Muscle layer of colon (tissue), 2 donors: ENCODE results near the gene ADCY10.
A peak's percentile ranks its signal among the peaks of the same experiment; 100 is the strongest.
"Not testable (repeated sequence)": the region's sequence is repeated elsewhere in the genome, so short reads cannot be mapped to it uniquely, and the experiment has no call there.

Source experiments
- H3K27ac ChIP-seq: one replicate; pipeline ENCODE4 v1.7.0; 2013; ENCODE audit warnings: low read depth, mild to moderate bottlenecking, low read length, moderate library complexity
- H3K27me3 ChIP-seq, 2 donors: one replicate each; pipeline ENCODE4 v1.7.0; 2013; ENCODE audit warnings: low read length in 2 of 2, mild to moderate bottlenecking in 2 of 2; ENCODE audit not compliant: insufficient read depth in 2 of 2, control insufficient read depth in 1 of 2
- H3K36me3 ChIP-seq: one replicate; pipeline ENCODE4 v1.7.0; 2013; ENCODE audit warnings: mild to moderate bottlenecking, low read length; ENCODE audit not compliant: insufficient read depth
- H3K4me1 ChIP-seq: one replicate; pipeline ENCODE4 v1.7.0; 2013; ENCODE audit warnings: mild to moderate bottlenecking, low read length; ENCODE audit not compliant: insufficient read depth
- H3K4me3 ChIP-seq, 2 donors: one replicate each; pipeline ENCODE4 v1.7.0; 2013; ENCODE audit warnings: low read length in 2 of 2, low read depth in 1 of 2, mild to moderate bottlenecking in 1 of 2, moderate library complexity in 1 of 2
- H3K9ac ChIP-seq: one replicate; pipeline ENCODE4 v1.7.0; 2013; ENCODE audit warnings: low read length
- H3K9me3 ChIP-seq: one replicate; pipeline ENCODE4 v1.7.0; 2013; ENCODE audit warnings: mild to moderate bottlenecking, low read length
- donor health status: abdominal sarcoma.
- donor health status: Adenocarcinoma of cecum.

Gene ADCY10

GRCh38 chr1:167936930-167937708 is 23.2 kb upstream of the ADCY10 start, which contains the start of gene MPC2:
MPC2 (minus strand) TSS chr1:167937072; CDS start chr1:167935841, 1,231 bp downstream.
- H3K27ac ChIP-seq, result peak within 1 kb of the TSS; percentile 98
- H3K4me3 ChIP-seq, result peak within 1 kb of the TSS; percentile 90 to 92
- H3K9ac ChIP-seq, result peak within 1 kb of the TSS; percentile 93
- H3K36me3 ChIP-seq, result no peaks in the 10 kb centered on the region
- no peaks in the 10 kb centered on the region for H3K27me3 ChIP-seq
- H3K4me1 ChIP-seq, result peaks cover 32% of the 10 kb centered on the region
- H3K9me3 ChIP-seq, result no peaks in the 10 kb centered on the region

GRCh38 chr1:167936068-167936929 is 22.4 kb upstream of the ADCY10 start, which contains the start of gene DCAF6:
DCAF6 (plus strand) TSS chr1:167936683; CDS start chr1:167936912, 229 bp downstream.
- peak within 1 kb of the TSS; percentile 98 for H3K27ac ChIP-seq
- H3K9me3 ChIP-seq, result no peaks in the 10 kb centered on the region
- no peaks in the 10 kb centered on the region for H3K27me3 ChIP-seq
- H3K36me3 ChIP-seq, result no peaks in the 10 kb centered on the region
- peak within 1 kb of the TSS; percentile 90 to 92 for H3K4me3 ChIP-seq
- peak within 1 kb of the TSS; percentile 93 for H3K9ac ChIP-seq
- peaks cover 26% of the 10 kb centered on the region for H3K4me1 ChIP-seq

GRCh38 chr1:167935216-167936067 is 21.5 kb upstream of the ADCY10 start:
- Histone ChIP-seq H3K27ac (peak overlapping the region; percentile 98), H3K27me3 (no peaks in the 10 kb centered on the region), H3K9ac (peak overlapping the region; percentile 91), H3K9me3 (no peaks in the 10 kb centered on the region), H3K4me3 (peak overlapping the region; percentile 73 to 90), H3K4me1 (peaks cover 20% of the 10 kb centered on the region), H3K36me3 (no peaks in the 10 kb centered on the region)

- peaks cover 23% of the 10 kb centered on the region for H3K4me1 ChIP-seq
- H3K9ac ChIP-seq, result peak overlapping the region; percentile 91
- H3K27ac ChIP-seq, result peak overlapping the region; percentile 98
- no peaks in the 10 kb centered on the region for H3K27me3 ChIP-seq
- H3K4me3 ChIP-seq, result peak overlapping the region; percentile 73 to 90
- no peaks in the 10 kb centered on the region for H3K36me3 ChIP-seq
- no peaks in the 10 kb centered on the region for H3K9me3 ChIP-seq
Observed at GRCh38 chr1:167934426-167935215, 20.7 kb upstream of the ADCY10 start.

GRCh38 chr1:167933788-167934187 is 19.9 kb upstream of the ADCY10 start:
- H3K4me3 ChIP-seq, result no peak overlapping the region
- no peak overlapping the region for H3K9ac ChIP-seq
- H3K27ac ChIP-seq, result no peak overlapping the region
- peaks cover 24% of the 10 kb centered on the region for H3K4me1 ChIP-seq
- H3K36me3 ChIP-seq, result no peaks in the 10 kb centered on the region
- H3K9me3 ChIP-seq, result no peaks in the 10 kb centered on the region
- H3K27me3 ChIP-seq, result no peaks in the 10 kb centered on the region

DNA sequence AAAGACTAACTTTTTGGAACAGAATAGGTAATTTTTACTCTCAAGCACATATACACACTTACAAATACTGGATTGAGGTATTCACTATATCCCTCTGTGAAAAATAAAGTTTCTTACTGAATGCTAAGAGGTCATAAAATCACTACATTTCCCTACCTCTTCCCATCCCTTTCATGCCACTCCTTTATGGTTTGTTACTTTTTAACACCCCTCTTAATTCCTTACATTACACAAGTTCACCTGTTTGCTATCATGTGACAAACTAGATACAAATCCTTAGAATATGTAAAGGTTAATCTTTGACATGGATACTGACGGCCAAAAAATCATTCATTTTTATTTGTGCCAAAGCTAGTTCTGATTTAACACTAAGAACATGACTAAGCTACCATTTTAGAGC is 15.8 kb upstream of the ADCY10 start:
- H3K27ac ChIP-seq, result no peak overlapping the region
- no peaks in the 10 kb centered on the region for H3K27me3 ChIP-seq
- H3K36me3 ChIP-seq, result no peaks in the 10 kb centered on the region
- peaks cover 14% of the 10 kb centered on the region for H3K4me1 ChIP-seq
- no peak overlapping the region for H3K9ac ChIP-seq
- H3K9me3 ChIP-seq, result no peaks in the 10 kb centered on the region
- no peak overlapping the region for H3K4me3 ChIP-seq

GRCh38 chr1:167928919-167929318 is 15.0 kb upstream of the ADCY10 start:
- not testable (repeated sequence) for H3K9me3 ChIP-seq, H3K27ac ChIP-seq, H3K4me1 ChIP-seq

DNA sequence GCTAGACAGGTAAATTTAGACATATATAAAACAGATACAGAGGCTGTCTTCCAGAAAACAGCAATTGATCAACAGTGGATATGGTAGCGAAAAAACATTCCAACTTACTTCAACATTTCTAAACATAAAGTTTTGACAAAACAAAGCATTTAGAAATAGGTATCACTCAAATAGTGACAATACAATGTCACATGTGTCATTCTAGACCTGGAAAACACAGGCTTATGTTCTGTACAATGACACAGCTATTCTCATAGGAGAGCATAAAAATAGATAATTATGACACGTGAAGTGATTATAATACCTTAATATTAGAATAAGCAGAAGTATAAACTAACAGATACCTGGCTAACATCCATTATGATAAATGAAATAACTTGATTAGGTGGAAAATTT is 14.5 kb upstream of the ADCY10 start:
- no peak overlapping the region for H3K9ac ChIP-seq
- no peaks in the 10 kb centered on the region for H3K9me3 ChIP-seq
- no peaks in the 10 kb centered on the region for H3K27me3 ChIP-seq
- no peaks in the 10 kb centered on the region for H3K36me3 ChIP-seq
- no peak overlapping the region for H3K27ac ChIP-seq
- H3K4me1 ChIP-seq, result peaks cover 3% of the 10 kb centered on the region
- no peak overlapping the region for H3K4me3 ChIP-seq

More at GRCh38 chr1:167928919-167929318, 15.0 kb upstream of the ADCY10 start:
- not testable (repeated sequence) for H3K27me3 ChIP-seq, H3K4me3 ChIP-seq, H3K9ac ChIP-seq, H3K36me3 ChIP-seq

DNA sequence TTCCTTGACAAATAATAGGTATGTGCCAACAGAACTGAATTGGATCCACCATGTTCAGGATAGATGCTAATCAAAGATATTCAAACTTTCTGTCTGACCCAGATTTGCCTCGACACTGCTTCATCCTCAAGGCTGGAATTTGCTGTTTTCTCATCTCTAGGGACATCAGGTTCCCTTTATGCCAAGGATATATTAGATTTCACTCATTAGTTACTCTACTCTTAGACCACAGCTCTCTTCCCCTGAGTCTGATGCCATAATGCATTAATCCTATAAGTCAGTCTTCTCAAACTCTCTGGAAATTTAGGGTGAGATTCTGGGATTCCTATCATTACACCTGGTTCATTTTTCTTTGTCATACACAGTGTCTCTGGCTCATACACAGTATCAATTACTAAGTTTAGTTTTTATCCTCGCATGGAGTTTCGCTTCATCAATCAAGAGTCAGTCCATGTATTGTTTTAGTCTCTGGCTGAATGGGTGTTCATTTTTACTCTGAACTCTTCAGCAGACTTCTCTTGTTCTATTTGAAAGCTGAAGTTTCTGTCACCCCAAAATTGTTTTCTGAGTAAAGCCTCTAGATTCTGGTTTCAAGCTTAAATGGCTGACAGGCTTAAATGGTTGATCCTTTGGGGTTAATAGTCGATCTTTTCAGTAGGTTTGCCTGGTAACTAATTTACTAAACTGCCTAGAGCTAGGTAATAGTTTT is 13.3 kb upstream of the ADCY10 start:
- no peaks in the 10 kb centered on the region for H3K9me3 ChIP-seq
- no peak overlapping the region for H3K4me3 ChIP-seq
- no peak overlapping the region for H3K27ac ChIP-seq
- H3K4me1 ChIP-seq, result peaks cover 3% of the 10 kb centered on the region
- H3K9ac ChIP-seq, result no peak overlapping the region
- no peaks in the 10 kb centered on the region for H3K36me3 ChIP-seq
- H3K27me3 ChIP-seq, result no peaks in the 10 kb centered on the region

DNA sequence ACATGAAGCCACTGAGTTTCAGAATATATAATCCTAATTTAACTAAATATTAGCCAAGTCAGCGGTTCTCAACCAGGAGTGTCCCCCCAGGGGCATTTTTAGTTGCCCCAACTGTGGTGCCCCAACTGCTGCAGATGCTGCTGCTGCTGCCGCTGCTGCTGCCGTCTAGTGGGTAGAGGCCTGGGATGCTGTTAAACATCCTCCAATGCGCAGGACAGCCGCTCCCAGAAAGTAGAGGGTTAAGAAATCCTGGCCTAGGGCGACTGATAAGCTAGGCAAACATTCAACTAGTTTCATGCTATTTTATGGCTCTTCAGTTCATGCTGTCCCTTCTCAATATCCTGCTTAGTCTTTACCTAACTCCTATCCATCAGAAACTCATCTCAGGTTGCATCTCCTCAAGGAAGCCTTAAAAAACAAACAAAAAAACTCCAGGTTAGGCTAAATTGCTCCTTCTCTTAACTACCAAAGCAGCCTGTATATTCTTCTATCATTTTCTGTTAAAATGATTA is 12.6 kb upstream of the ADCY10 start:
- Histone ChIP-seq H3K9me3 (no peaks in the 10 kb centered on the region), H3K27me3 (no peaks in the 10 kb centered on the region), H3K36me3 (no peaks in the 10 kb centered on the region), H3K9ac (no peak overlapping the region), H3K4me1 (peaks cover 3% of the 10 kb centered on the region), H3K4me3 (no peak overlapping the region), H3K27ac (no peak overlapping the region)
